HG03025 (cell line): ENCODE data around the gene TRO.

Experiments used
- ATAC-seq: cut with Tn5 transposase; IDR thresholded peaks from one replicate; pipeline ENCODE4 v1.9.1; 2021; ENCODE audit warnings: mild to moderate bottlenecking, moderate library complexity; ENCODE audit not compliant: unreplicated experiment, low FRiP score

TRO gene

DNA sequence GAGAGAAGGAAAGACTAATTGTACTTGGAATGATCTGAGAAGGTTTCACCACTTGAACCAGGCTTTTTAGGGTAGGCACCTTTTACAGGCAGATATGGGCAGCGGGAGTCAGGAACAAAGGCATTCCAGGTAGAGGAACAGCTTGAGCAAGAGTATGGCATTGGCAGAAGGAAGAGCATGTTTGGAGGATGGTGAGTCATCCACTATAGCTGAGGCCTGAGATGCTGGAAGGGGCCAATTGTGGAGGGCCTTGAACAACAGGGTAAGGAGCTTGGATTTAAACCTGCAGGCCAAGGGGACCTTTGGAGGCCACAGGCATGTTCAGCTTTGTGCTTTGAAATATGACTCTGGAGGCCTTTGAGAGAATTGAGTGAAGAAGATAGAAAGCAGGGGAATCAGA, 41.1 kb downstream of the TRO start:
- ATAC-seq = no peak

DNA sequence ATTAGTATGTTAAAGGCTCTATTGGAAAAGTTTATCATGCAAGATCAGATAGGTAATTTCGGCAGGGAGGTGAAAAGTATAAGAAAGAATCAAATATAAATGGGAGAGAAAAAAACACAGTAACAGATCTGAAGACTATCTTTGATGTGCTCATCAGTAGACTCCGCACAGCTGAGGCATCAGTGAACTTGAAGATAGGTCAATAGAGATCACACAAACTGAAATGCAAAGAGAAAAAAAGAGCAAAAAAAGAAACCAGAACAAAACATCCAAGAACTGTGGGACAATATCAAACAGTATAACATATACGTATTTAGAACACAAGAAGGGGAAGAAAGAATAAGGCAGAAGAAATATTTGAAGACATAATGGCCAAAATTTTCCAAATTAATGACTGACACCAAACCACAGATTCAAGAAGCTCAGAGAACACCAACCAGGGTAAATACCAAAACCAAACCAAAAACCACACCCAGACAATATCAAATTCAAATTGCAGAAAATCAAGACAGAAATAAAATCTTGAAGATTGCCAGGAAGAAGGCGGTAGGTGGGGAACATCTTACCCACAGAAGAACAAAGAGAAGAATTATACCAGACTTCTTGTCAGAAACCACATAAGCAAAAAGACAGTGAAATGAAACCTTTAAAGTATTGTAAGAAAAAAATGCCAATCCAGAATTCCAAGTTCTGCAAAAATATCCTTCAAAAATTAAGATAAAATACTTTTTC, 44.3 kb downstream of the TRO start:
- ATAC-seq = no peak

DNA sequence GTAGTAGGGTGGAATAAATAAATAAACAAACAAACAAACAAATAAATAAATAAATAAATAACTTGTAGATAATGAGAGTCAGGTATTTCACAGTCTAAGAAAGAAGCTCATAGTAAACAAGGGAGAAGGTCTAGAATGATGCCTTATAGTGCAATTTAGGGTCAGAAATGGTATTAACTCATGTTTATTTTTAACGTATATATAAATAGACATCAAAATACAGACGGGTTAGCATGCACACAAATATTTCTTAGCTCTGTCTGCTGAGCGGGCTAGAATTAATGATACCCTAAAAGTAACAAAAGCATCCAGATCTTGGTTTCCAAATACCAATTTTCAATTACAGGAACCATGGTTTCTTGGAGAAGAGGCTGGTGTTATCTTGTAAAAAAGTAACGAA, 56.8 kb downstream of the TRO start:
- ATAC-seq = no peak

DNA sequence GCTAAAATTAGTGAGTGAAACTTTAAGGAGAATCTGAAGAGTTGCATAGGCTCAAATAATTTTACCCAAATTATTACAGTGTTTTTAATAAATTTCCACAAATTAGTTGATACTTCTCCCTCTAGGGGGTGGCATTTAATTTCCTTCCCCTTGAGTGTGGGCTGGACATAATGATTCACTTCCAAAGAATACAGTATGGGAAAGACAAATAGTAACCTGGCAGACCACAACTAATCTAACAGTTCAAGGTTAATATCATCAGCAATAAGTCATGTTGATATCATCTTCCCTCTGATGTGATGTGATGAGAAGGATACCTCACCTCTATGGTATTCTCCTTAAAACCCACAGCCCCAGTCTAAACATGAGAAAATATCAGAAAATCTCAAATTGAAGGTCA, 57.8 kb downstream of the TRO start:
- ATAC-seq = no peak

DNA sequence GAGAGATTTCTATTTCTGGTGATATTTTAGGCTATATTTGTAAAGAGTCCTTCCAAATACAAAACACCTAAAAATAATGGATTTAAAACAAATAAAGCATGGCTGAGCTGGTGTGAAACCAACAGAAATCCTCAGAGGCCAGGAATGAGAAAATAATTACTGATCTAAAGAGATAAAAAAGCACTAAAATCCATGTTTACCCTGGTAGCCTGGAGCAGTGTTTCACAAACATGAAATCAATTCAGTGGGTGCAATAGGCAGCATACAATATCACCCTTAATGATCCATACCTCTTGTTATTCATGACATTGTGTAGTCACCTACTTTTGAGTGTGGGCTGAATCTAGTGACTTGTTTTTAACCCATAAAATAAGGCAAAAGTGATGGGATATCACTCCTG, 58.8 kb downstream of the TRO start:
- no peak for ATAC-seq

DNA sequence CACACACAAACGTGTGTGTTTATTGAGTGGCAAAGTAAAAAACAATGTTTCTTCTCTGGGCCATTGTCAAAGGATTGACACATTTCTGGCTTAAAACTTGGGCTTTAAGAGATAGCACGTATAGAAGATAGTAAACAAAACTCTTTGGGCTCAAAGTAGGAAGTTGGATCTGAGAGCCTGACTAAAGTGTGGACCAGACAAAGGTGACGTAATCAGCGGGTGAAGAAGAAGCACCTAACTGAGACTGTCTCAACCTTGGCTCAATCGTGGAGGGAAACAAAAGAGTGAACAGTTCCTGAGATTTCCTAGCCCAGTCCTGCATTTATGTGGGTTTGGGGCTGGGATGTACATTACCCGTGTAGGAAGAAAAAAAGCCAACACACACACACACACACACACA, 59.7 kb downstream of the TRO start:
- no peak for ATAC-seq
